ENCODE measurements around the gene POLK.
"Not testable (repeated sequence)": the region's sequence is repeated elsewhere in the genome, so short reads cannot be mapped to it uniquely, and the experiment has no call there.

POLK gene

GRCh38 chr5:75551471-75551870, 39.8 kb downstream of the POLK start:
- no peak for DNase-seq

DNA sequence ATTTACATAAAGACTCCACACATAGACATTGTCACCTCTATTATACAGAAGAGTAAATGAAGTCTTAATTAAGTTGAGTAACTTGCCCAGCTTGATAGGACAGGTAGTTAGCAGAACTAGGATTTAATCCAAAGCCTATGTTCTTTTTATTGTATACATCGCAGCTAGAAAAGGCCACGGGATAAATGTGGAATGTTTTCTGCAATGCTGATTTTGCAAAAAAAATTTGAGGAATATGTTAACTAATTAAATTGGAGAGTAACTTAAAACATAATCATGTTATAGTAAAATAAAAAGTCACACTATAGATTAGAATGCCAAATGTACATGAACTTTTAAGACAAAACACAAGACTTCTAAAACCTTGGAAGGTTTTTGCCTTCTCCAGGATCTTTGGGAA, 41.1 kb downstream of the POLK start:
- no peak for DNase-seq

DNA sequence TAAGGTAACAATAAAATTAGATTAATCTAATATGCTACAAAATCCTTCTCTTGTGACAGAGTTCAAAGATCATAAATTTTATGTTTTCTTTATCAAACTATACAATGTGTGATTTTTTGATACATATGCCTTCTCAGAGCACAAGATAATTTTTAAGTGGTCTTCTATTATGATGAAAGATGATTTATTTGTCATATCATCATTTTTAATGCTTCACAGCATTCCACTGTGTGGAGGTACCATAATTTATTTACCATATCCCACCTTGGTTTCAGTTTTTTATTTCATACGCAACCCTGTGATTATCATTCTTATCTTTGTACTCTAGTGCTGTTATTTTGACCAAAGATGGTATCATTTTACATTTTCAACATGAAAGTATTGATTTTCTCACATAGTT, 41.7 kb downstream of the POLK start:
- DNase-seq, result no peak

- no peak for DNase-seq
Measured at GRCh38 chr5:75558221-75558620, 46.5 kb downstream of the POLK start.

DNA sequence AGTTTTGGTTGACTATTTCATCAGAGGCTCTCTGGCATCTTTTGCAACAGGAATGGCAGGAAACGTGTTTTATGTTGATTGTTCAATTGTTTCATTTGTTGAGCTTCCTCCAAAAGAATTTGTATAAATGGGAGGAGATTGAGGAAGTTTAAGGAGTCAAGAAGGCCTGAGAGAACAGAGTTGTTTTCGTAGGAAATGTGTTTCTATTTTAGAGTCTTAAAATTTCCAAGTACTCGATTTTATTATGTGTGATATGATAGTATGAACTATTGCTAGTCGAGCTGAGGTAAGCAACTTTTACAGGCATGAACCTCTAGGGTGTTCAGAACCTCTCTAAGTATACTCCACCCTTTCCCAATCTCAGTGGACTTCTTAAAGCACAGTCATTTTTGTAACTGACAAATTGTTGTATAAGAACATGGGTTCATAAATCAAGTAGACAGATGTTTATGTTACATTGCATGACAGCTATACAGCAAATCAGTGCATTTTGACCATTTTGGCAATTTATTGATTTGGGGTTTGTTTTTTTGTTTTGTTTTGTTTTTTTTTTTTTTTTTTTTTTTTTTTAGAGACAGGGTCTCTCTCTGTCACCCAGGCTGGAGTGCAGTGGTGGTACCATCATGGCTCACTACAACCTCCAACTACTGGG, 47.4 kb downstream of the POLK start:
- DNase-seq, result no peak

DNA sequence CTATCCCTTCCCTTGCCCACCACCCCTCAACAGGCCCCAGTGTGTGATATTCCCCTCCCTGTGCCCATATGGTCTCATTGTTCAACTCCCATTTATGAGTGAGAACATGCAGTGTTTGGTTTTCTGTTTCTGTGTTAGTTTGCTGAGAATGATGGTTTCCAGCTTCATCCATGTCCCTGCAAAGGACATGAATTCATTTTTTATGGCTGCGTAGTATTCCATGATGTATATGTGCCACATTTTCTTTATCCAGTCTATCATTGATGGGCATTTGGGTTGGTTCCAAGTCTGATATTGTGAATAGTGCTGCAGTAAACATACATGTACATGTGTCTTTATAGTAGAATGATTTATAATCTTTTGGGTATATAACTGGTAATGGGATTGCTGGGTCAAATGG, 49.0 kb downstream of the POLK start:
- DNase-seq, result not testable (repeated sequence)

DNA sequence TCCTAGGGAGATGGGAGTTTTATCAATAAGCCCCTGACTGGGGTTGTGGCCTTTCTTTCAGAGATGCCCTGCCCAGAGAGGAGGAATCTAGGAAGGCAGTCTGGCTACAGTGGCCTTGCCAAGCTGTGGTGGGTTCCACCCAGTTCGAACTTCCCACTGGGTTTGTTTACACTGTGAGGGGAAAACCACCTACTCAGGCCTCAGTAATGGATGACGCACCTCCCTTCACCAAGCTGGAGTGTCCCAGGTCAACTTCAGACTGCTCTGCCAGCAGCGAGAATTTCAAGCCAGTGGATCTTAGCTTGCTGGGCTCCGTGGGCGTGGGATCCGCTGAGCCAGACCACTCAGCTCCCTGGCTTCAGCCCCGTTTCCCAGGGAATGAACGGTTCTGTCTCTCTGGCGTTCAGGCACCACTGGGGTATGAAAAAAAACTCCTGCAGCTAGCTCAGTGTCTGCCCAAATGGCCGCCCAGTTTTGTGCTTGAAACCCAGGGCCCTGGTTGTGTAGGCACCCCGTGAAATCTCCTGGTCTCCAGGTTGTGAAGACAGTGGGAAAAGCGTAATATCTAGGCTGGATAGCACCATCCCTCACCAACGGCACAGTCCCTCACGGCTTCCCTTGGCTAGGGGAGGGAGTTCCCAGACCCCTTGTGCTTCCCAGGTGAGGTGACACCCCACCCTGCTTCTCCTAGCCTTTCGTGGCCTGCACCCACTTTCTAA, 54.5 kb downstream of the POLK start:
- not testable (repeated sequence) for DNase-seq

- DNase-seq, result peak; percentile 60
Measured at GRCh38 chr5:75566710-75567309, 55.1 kb downstream of the POLK start.

DNA sequence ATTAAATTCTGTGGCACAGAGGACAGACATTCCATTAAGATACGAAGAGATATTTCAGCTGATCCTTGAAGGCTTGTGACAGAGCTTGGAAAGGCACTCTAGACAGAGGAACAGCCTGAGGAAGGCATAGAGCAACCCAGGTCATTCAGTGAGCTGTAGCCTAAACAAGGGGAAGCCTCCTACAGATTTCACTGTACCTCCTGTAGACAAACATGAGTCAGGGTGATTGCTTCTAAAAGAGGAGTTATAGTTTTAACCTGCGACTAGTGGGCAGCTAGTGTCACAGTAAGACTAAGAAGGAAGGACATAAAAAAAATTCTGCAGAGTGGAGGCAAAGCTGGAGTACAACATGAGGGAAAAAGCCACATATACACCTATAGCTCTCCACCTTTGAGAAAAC, 56.0 kb downstream of the POLK start:
- DNase-seq, result no peak

GRCh38 chr5:75568202-75568601, 56.5 kb downstream of the POLK start:
- DNase-seq, result no peak

DNA sequence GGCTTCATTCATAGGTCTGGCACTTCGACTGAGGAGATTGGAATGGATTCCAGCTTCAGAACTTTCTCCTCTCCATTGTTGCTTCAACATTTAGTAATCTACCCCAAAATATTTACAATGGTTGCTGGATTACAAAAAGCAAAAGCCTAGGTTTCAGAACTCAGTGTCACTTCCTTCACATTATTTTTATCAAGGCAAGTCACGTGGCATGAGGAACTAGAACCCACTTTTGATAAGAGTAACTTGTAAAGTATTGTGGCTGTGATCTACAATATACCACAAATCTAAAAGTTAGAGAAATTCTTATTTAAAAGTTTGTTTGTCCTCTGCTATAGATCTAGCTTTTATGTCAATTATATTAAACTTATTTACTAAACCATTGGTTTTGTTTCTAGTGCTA, 59.9 kb downstream of the POLK start:
- no peak for DNase-seq

GRCh38 chr5:75574791-75575190, 63.1 kb downstream of the POLK start:
- DNase-seq, result no peak

DNA sequence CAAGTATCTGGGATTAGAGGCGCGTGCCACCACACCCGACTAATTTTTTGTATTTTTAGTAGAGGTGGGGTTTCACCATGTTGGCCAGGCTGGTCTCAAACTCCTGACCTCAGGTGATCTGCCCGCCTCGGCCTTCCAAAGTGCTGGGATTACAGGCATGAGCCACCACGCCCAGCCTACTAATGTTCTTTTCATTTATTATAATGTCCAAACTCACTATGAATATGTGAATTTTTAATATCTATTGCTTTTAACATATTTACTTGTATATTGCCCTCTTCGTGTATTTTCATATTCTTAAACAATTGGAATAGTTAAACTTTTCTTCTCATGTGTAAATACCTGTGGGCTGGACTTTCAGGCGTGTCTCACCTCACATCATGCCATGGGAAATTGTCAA, 66.6 kb downstream of the POLK start:
- DNase-seq, result not testable (repeated sequence)

- no peak for DNase-seq
Measured at GRCh38 chr5:75584641-75585040, 73.0 kb downstream of the POLK start.

GRCh38 chr5:75588666-75589065, 77.0 kb downstream of the POLK start:
- no peak for DNase-seq

- no peak for DNase-seq
Measured at GRCh38 chr5:75600535-75600934, 88.8 kb downstream of the POLK start.

DNA sequence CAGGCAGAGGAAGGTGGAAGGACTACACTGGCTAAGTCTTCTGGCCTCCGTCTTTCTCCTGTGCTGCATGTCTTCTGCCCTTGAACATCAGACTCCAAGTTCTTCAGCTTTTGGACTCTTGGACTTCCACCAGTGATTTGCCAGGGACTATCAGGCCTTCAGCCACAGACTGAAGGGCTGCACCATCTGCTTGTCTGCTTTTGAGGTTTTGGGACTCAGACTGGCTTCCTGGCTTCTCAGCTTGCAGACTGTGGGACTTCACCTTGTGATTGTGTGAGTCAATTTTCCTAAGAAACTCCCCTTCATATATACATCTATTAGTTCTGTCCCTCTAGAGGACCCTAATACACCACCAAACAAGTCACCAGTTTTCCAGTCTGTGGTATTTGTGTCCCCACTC, 89.9 kb downstream of the POLK start:
- DNase-seq, result no peak

DNA sequence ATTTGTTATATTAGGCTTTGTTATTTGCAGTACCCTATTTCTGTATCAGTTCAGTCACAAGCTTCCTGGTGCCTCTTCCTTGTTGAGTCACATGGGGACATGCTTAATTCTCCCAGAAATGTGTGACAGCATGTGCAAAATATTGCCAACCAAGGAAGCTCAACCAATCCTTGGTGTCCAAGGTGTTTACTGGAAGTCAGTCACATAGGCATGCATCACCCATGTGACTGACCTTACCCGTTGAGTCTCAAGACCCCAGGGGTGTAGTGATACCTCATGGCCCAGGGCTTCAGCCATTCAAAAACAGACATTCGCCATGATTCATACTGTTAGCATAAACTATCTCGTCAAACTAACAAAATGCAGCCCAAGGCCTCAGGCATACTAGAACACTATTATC, 90.3 kb downstream of the POLK start:
- no peak for DNase-seq

- no peak for DNase-seq
Measured at GRCh38 chr5:75603371-75603770, 91.7 kb downstream of the POLK start.

DNA sequence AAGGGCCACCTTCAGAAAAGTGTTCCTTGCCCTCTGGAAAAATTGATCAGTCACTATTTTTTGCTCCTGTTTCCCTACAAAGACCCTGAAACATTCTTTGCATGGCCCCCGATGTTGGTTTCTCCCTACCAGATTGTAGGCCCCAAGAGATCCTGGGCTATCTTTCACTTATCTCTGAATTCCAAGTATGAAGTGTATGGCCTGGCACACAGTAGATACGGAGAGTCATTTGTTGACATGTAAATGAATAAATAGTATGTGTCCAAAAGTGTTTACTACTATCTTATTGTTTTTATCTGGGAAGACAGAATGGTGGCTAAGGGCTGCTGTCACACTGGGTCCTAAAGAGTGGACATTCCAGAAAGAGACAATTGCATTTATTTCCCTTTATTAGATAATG, 92.1 kb downstream of the POLK start:
- no peak for DNase-seq

DNA sequence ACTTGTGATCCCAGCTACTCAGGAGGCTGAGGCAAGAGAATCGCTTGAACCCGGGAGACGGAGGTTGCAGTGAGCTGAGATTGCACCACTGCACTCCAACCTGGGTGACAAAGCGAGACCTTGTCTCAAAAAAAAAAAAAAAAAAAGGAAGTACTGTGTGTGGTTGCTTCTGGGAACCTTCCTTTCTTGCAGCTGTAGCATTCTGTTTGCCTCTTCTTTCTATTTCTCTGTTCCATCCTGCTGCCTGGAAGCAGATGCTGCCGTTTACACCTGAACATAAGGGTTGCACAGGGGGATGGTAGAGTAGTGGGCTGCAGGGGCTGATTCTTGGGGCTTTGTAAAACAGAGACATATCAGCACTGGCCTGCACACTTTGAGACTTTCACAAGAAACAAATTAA, 95.7 kb downstream of the POLK start:
- not testable (repeated sequence) for DNase-seq

DNA sequence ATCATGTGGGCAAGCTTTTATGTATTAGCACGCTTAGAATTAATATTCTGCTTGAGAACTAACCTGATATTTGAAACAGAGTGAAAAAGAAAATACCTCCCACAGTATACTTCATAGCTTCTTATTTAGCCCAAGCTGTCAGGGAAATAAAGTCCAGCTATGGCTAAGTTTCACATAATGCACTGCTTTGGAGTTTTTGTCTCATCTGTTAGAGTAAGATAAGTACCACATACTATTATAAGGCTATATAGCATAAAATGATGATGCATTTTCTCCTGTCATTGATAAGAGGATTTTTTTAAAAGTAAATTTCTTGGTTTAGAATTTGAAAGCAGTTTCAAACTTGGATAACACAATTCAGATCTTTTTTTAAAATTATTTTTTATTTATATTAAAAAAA, 97.2 kb downstream of the POLK start:
- DNase-seq, result no peak

DNA sequence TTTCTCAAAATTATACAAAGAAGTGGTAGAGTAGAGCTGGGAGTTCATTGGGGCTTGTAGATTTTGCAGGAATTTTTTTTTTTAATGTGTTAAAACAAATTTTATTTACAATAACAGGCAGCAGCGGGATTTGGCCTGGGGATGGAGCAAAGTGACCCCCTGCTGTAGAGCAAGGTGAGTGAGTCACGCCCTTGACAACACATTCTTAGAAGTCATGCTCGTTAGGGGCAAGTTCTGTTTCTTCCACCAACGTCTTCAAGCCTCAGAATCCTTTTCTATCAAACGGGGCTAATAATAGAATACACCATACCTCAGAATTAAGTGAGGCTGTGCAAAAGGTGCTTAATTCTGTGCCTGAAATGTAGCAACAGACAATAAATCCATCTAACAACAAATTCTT, 98.5 kb downstream of the POLK start:
- no peak for DNase-seq

GRCh38 chr5:75610859-75611310, 99.2 kb downstream of the POLK start:
- not testable (repeated sequence) for DNase-seq

All from activated naive CD4-positive, alpha-beta T cell treated with anti-CD3 and anti-CD28 coated beads, Interleukin-2, amount 50 U/mL, for 16 hours (primary cell).